Gastroesophageal sphincter (tissue), 4 donors: Measurements from ENCODE around the gene ARPP21. TPM values are rescaled to one million over a fixed set of nuclear protein-coding genes. Genes with fewer than 3 reads are reported as not detected.

Experiments used
- ATAC-seq: fragments of 150-250 bp; one replicate; pipeline ENCODE4 v1.9.1; 2016; ENCODE audit warnings: mild to moderate bottlenecking, moderate library complexity
- H3K27ac ChIP-seq, 4 donors: fragments of 200-600 bp; sonication (generic) in 3 of 4; 1 replicate in 3 of 4; 2 replicates in 1 of 4; pipeline ENCODE4 v1.5.1; 2016 to 2019
- H3K27me3 ChIP-seq: fragments of 200-600 bp; sonication (generic); one replicate; pipeline ENCODE4 v1.5.1; 2019
- H3K36me3 ChIP-seq, 2 donors: fragments of 200-600 bp; sonication (generic); one replicate each; pipeline ENCODE4 v1.5.1; 2019; ENCODE audit warnings: control low read depth in 1 of 2
- H3K4me1 ChIP-seq, 3 donors: fragments of 200-600 bp; sonication (generic); 1 replicate in 2 of 3; 2 replicates in 1 of 3; pipeline ENCODE4 v1.5.1; 2016 to 2019; ENCODE audit warnings: control low read depth in 2 of 3
- H3K4me3 ChIP-seq, 2 donors: fragments of 200-600 bp; sonication (generic); one replicate each; pipeline ENCODE4 v1.5.1; 2019; ENCODE audit warnings: mild to moderate bottlenecking in 1 of 2, moderate library complexity in 1 of 2
- H3K9me3 ChIP-seq, 3 donors: fragments of 200-600 bp; sonication (generic); one replicate each; pipeline ENCODE4 v1.5.1; 2017 to 2019; ENCODE audit warnings: control low read depth in 2 of 3
- CTCF ChIP-seq, 4 experiments: fragments of 200-600 bp in 2 of 4; fragments of 450-650 bp in 2 of 4; sonication (generic) in 1 of 4; IDR thresholded peaks; one replicate each; pipeline ENCODE4 v1.5.1; 2017 to 2019; ENCODE audit warnings: antibody characterized with exemption in 4 of 4, mild to moderate bottlenecking in 2 of 4, moderate library complexity in 2 of 4
- EP300 ChIP-seq: sonication (generic); formaldehyde crosslinking; IDR thresholded peaks from one replicate; pipeline ENCODE4 v1.6.1; 2017; ENCODE audit warnings: antibody characterized with exemption, mild to moderate bottlenecking
- POLR2A ChIP-seq, 2 donors: fragments of 450-650 bp; IDR thresholded peaks; one replicate each; pipeline ENCODE4 v1.6.1; 2017; ENCODE audit warnings: antibody characterized with exemption in 2 of 2, mild to moderate bottlenecking in 2 of 2, moderate library complexity in 1 of 2
- POLR2AphosphoS5 ChIP-seq: sonication (generic); formaldehyde crosslinking; IDR thresholded peaks from one replicate; pipeline ENCODE4 v1.6.1; 2017; ENCODE audit warnings: antibody characterized with exemption
- WGBS, 2 donors: methylation state at CpG; one replicate each; pipeline ENCODE4 v1.1.5; 2018; ENCODE audit warnings: low coverage in 1 of 2; 5-methylcytosine and 5-hydroxymethylcytosine counted together
- total RNA-seq, 4 donors: library from RNA; depleted of rRNA; stranded (reverse); fragments of >200 nt; gene quantifications; one replicate each; pipeline ENCODE4 v1.1.0, GENCODE V29; 2016

The ARPP21 gene
- total RNA-seq, 4 donors from 2014 or later = 0.15 to 1.5 (median 0.78) TPM

GRCh38 chr3:35685153-35685552 lies 45.8 kb downstream of the ARPP21 start:
- Histone ChIP-seq H3K4me3 (no peak overlapping the region), H3K4me1 (no peaks in the 10 kb centered on the region), H3K27me3 (no peaks in the 10 kb centered on the region), H3K27ac (no peak overlapping the region), H3K36me3 (no peaks in the 10 kb centered on the region), H3K9me3 (no peaks in the 10 kb centered on the region)
- 86 to 97% methylated on average over 3 of the region's 3 CpGs for WGBS, 2 donors
- no peak for ATAC-seq
- TF ChIP-seq POLR2AphosphoS5 (no peak), EP300 (no peak), CTCF (IDR thresholded peaks at IDR 0.05) (no peak), POLR2A (IDR thresholded peaks at IDR 0.05) (no peak)

GRCh38 chr3:35688826-35689225 lies 49.5 kb downstream of the ARPP21 start:
- Histone ChIP-seq H3K4me3 (no peak overlapping the region), H3K27ac (no peak overlapping the region), H3K9me3 (no peaks in the 10 kb centered on the region), H3K27me3 (no peaks in the 10 kb centered on the region), H3K4me1 (no peaks in the 10 kb centered on the region), H3K36me3 (no peaks in the 10 kb centered on the region)
- WGBS, 2 donors = 79 to 82% methylated on average over 3 of the region's 3 CpGs
- ATAC-seq = no peak
- TF ChIP-seq EP300 (no peak), POLR2A (IDR thresholded peaks at IDR 0.05) (no peak), CTCF (IDR thresholded peaks at IDR 0.05) (no peak)

GRCh38 chr3:35690271-35690670 lies 50.9 kb downstream of the ARPP21 start:
- H3K9me3 ChIP-seq = no peaks in the 10 kb centered on the region
- no peaks in the 10 kb centered on the region for H3K4me1 ChIP-seq
- WGBS, 2 donors = 48 to 56% methylated on average over 4 of the region's 4 CpGs
- no peaks in the 10 kb centered on the region for H3K36me3 ChIP-seq
- TF ChIP-seq POLR2A (IDR thresholded peaks at IDR 0.05) (no peak), POLR2AphosphoS5 (no peak), EP300 (no peak), CTCF (IDR thresholded peaks at IDR 0.05) (no peak)
- no peaks in the 10 kb centered on the region for H3K27me3 ChIP-seq
- ATAC-seq = no peak
- H3K27ac ChIP-seq = no peak overlapping the region
- no peak overlapping the region for H3K4me3 ChIP-seq

- no peak overlapping the region for H3K4me3 ChIP-seq
- no peak for TF ChIP-seq POLR2A (IDR thresholded peaks at IDR 0.05)
- no peak for TF ChIP-seq CTCF (IDR thresholded peaks at IDR 0.05)
- no peak for TF ChIP-seq POLR2AphosphoS5
- no peak for TF ChIP-seq EP300
- no peaks in the 10 kb centered on the region for H3K4me1 ChIP-seq
- WGBS, 2 donors = 51 to 59% methylated on average over 3 of the region's 3 CpGs
- H3K9me3 ChIP-seq = no peaks in the 10 kb centered on the region
- no peak for ATAC-seq
- no peaks in the 10 kb centered on the region for H3K36me3 ChIP-seq
- no peak overlapping the region for H3K27ac ChIP-seq
- no peaks in the 10 kb centered on the region for H3K27me3 ChIP-seq
Measured at GRCh38 chr3:35705904-35706303, 66.6 kb downstream of the ARPP21 start.

- Histone ChIP-seq H3K27ac (no peak overlapping the region), H3K4me3 (no peak overlapping the region), H3K27me3 (no peaks in the 10 kb centered on the region), H3K4me1 (no peaks in the 10 kb centered on the region), H3K36me3 (no peaks in the 10 kb centered on the region), H3K9me3 (no peaks in the 10 kb centered on the region)
- TF ChIP-seq CTCF (IDR thresholded peaks at IDR 0.05) (no peak), POLR2A (IDR thresholded peaks at IDR 0.05) (no peak), POLR2AphosphoS5 (no peak), EP300 (no peak)
- 82 to 86% methylated on average over 3 of the region's 3 CpGs for WGBS, 2 donors
- ATAC-seq = no peak
Measured at GRCh38 chr3:35707904-35708303, 68.6 kb downstream of the ARPP21 start.
